ENCODE results near the gene PSEN2.
A peak's percentile ranks its signal among the peaks of the same experiment; 100 is the strongest.

The PSEN2 gene

DNA sequence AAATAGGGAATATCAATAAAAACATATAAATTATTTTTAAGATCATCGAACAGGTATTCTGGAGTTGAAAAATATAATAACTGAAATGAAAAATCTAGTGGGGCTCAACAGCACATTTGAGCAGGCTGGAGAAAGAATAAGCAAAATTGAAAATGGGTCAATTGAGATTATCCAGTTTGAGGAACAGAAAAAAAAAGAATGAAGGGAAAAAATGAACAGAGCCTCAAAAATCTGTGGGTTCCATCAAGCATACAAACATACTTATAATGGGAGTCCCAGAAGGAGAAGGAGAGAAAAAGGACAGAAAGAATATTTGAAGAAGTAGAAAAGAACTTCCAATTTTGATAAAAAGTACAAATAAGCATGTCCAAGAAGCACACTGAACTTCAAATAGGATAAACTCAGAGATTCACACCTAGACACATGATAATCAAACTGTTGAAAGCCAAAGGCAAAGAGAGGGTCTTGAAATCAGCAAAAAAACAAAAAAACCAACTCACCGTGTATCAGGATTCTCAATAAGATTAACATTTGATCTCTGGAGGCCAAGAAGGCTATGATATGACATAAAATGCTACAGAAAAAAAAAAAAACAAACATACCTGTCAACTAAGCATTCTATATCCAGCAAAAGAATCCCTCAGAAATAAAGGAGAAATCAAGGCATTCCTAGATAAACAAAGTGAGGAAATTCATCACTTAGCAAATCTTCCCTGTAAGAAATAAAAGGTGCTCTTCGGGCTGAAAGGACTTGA is 64.2 kb downstream of the PSEN2 start:
- H3K9me3 ChIP-seq (ENCODE audit: low read length): peaks cover 10% of the 10 kb centered on the region; the same call in 1 of the 2 replicates
- no peaks in the 10 kb centered on the region for H4K20me1 ChIP-seq (ENCODE audit: insufficient read depth, low read length)
- H3F3A ChIP-seq (ENCODE audit: insufficient read depth, low read length): no peaks in the 10 kb centered on the region
- H3K9ac ChIP-seq (ENCODE audit: low read length): no peak overlapping the region
- no peak overlapping the region for H2AFZ ChIP-seq (ENCODE audit: low read length)
- H3K9me2 ChIP-seq (ENCODE audit: low read depth, low read length): no peaks in the 10 kb centered on the region
- no peaks in the 10 kb centered on the region for H3K79me2 ChIP-seq (ENCODE audit: insufficient read depth, low read length)
- H3K27me3 ChIP-seq (ENCODE audit: insufficient read depth, low read length): no peaks in the 10 kb centered on the region
- no peak overlapping the region for H3K27ac ChIP-seq (ENCODE audit: low read depth, low read length, poor library complexity, severe bottlenecking)
- H3K36me3 ChIP-seq (ENCODE audit: insufficient read depth, low read length): no peaks in the 10 kb centered on the region
- H3K4me1 ChIP-seq (ENCODE audit: insufficient read depth, low read length, severe bottlenecking): peaks cover 10% of the 10 kb centered on the region
- no peak overlapping the region for H3K4me2 ChIP-seq (ENCODE audit: low read length)
- TF ChIP-seq, protein P1, sequence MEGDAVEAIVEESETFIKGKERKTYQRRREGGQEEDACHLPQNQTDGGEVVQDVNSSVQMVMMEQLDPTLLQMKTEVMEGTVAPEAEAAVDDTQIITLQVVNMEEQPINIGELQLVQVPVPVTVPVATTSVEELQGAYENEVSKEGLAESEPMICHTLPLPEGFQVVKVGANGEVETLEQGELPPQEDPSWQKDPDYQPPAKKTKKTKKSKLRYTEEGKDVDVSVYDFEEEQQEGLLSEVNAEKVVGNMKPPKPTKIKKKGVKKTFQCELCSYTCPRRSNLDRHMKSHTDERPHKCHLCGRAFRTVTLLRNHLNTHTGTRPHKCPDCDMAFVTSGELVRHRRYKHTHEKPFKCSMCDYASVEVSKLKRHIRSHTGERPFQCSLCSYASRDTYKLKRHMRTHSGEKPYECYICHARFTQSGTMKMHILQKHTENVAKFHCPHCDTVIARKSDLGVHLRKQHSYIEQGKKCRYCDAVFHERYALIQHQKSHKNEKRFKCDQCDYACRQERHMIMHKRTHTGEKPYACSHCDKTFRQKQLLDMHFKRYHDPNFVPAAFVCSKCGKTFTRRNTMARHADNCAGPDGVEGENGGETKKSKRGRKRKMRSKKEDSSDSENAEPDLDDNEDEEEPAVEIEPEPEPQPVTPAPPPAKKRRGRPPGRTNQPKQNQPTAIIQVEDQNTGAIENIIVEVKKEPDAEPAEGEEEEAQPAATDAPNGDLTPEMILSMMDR (IDR thresholded peaks at IDR 0.05; ENCODE audit: low read length): no peak
- TF ChIP-seq EZH2 (IDR thresholded peaks at IDR 0.05; ENCODE audit: borderline replicate concordance, low read length): no peak
- no peak overlapping the region for H3K4me3 ChIP-seq (ENCODE audit: low read depth, low read length, poor library complexity, severe bottlenecking)

DNA sequence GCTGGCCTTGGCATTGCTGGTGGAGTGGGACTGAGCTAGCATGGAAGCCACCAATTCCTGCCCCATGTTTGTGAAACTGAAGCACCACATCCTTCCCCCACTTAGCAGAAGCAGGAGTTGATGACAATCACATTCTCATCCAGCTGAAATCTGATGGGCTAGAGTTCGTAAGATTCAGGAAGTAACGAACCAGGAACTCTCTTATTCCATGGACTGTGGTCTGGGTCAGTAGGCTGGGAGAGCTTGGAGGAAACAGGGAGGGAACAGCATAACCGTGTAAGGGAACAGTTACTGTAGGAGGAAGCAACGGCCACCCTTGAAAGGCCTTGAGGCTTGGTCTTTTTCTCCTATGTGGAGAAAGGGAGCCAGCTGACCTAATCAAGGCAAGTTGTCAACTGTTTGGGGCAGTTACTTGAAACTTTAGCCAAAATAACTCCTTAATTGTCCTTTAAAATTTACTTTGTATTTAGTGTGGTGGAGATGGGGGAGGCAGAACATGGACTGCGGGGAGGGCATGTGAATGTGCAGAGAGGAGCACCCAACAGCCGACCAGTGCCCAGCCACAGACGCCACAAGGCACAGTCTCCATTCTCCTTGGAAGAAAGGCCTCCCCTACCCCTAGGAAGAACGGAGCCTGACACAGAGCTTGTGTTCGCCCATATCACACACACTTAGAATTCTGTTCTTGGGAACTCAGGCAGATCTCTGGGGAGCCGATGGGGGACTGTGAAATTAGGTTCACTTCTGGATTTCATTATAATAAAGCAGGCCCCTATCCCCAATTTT is 67.7 kb downstream of the PSEN2 start:
- no peak for TF ChIP-seq EZH2 (IDR thresholded peaks at IDR 0.05; ENCODE audit: borderline replicate concordance, low read length)
- TF ChIP-seq, protein P1 (IDR thresholded peaks at IDR 0.05; ENCODE audit: low read length): no peak
- Histone ChIP-seq H2AFZ (ENCODE audit: low read length) (no peak overlapping the region; the same call in 1 of the 2 replicates), H3K4me3 (ENCODE audit: low read depth, low read length, poor library complexity, severe bottlenecking) (no peak overlapping the region), H3K36me3 (ENCODE audit: insufficient read depth, low read length) (no peaks in the 10 kb centered on the region), H3K9me2 (ENCODE audit: low read depth, low read length) (no peaks in the 10 kb centered on the region), H4K20me1 (ENCODE audit: insufficient read depth, low read length) (no peaks in the 10 kb centered on the region), H3K4me1 (ENCODE audit: insufficient read depth, low read length, severe bottlenecking) (peaks cover 32% of the 10 kb centered on the region), H3K9ac (ENCODE audit: low read length) (no peak overlapping the region), H3K27ac (ENCODE audit: low read depth, low read length, poor library complexity, severe bottlenecking) (no peak overlapping the region), H3K79me2 (ENCODE audit: insufficient read depth, low read length) (no peaks in the 10 kb centered on the region), H3K4me2 (ENCODE audit: low read length) (no peak overlapping the region), H3K27me3 (ENCODE audit: insufficient read depth, low read length) (no peaks in the 10 kb centered on the region), H3K9me3 (ENCODE audit: low read length) (peaks cover 10% of the 10 kb centered on the region; the same call in 1 of the 2 replicates), H3F3A (ENCODE audit: insufficient read depth, low read length) (no peaks in the 10 kb centered on the region)

DNA sequence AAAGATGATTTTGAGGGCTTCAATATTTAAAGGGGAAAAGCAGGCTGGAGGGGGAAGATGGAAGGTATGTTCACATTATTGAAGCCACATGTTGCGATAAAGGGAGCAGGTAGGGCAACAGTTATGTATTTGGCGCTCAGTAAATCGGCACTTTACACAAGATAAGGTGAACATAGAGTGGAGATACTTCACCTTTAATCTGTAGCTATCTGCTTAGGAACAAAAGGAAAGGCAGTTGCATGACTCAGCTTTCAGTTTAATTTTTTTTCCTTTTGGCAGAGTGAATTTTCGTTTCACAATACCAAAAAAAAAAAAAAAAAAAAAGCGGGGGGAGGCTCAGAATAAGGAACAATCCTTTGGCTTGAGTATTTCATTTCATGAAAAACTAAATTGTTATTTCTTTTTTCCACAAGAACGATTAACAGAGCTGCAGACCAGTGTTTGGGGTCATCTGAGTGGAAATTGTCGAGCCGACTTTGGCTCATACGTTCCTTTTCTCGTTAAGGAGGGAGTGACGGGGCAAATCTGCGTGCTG is 68.6 kb downstream of the PSEN2 start:
- no peak for TF ChIP-seq EZH2 (IDR thresholded peaks at IDR 0.05; ENCODE audit: borderline replicate concordance, low read length)
- TF ChIP-seq, protein P1 (IDR thresholded peaks at IDR 0.05; ENCODE audit: low read length): no peak
- Histone ChIP-seq H3K9me2 (ENCODE audit: low read depth, low read length) (no peaks in the 10 kb centered on the region), H3K27me3 (ENCODE audit: insufficient read depth, low read length) (no peaks in the 10 kb centered on the region), H2AFZ (ENCODE audit: low read length) (peak overlapping the region; percentile 17; the same call in 1 of the 2 replicates), H3K79me2 (ENCODE audit: insufficient read depth, low read length) (no peaks in the 10 kb centered on the region), H3K9ac (ENCODE audit: low read length) (peak overlapping the region; percentile 81), H3K4me2 (ENCODE audit: low read length) (peak overlapping the region; percentile 82), H3K27ac (ENCODE audit: low read depth, low read length, poor library complexity, severe bottlenecking) (peak overlapping the region; percentile 92), H3K4me1 (ENCODE audit: insufficient read depth, low read length, severe bottlenecking) (peaks cover 32% of the 10 kb centered on the region), H3F3A (ENCODE audit: insufficient read depth, low read length) (no peaks in the 10 kb centered on the region), H4K20me1 (ENCODE audit: insufficient read depth, low read length) (no peaks in the 10 kb centered on the region), H3K4me3 (ENCODE audit: low read depth, low read length, poor library complexity, severe bottlenecking) (peak overlapping the region; percentile 69), H3K9me3 (ENCODE audit: low read length) (peaks cover 10% of the 10 kb centered on the region; the same call in 1 of the 2 replicates), H3K36me3 (ENCODE audit: insufficient read depth, low read length) (no peaks in the 10 kb centered on the region)
